Suppressor macrophage treated with lipopolysaccharide for 4 hours (primary cell): ENCODE results near the gene MELK.
"Not testable (repeated sequence)": the region's sequence is repeated elsewhere in the genome, so short reads cannot be mapped to it uniquely, and the experiment has no call there.

Source experiments
- DNase-seq: peaks from one replicate; pipeline ENCODE4 v3.0.0-alpha.2; 2020

The MELK gene

DNA sequence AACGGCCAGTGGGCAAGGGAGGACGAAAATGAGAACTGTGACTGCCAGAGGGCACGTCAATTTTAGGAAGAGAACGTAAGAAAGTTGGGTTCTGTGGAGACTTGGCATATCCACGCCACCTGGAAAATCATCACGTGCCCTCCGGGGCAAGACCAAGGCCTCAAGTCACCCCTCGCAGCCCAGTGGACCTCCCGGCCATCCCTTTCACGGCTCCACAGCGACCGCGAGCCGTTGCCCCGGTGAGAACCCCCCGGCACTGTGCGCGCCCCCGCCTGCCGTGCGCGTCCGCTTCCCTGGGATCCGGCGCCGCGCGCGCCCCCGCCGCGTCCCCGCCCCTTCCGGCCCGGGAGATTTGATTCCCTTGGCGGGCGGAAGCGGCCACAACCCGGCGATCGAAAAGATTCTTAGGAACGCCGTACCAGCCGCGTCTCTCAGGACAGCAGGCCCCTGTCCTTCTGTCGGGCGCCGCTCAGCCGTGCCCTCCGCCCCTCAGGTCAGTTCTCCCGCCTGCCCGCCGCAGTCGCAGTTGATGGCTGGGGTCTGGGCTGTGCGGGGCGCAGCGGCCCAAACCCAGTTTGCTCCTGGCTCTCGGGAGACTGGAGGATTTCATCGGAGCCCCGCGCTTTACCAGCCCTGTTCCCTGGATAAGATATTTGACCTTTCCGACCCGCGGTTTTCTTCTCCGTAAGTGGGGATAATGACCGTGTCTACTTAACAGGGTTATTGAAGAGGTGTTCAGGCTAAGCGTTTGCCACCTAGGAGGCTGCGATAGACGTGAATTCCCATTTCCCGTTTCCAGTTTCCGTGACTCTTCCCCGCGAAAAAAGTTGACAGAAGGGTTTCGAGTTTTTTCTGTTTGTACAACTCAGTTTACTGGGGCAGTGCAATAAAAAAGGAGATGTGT lies at the start of gene MELK:
TSS of gene MELK (plus strand) at position 381 of the 904 bp plus-strand sequence. CDS start 8,787 bp downstream, outside the sequence.
- peak; percentile 86 for DNase-seq

DNA sequence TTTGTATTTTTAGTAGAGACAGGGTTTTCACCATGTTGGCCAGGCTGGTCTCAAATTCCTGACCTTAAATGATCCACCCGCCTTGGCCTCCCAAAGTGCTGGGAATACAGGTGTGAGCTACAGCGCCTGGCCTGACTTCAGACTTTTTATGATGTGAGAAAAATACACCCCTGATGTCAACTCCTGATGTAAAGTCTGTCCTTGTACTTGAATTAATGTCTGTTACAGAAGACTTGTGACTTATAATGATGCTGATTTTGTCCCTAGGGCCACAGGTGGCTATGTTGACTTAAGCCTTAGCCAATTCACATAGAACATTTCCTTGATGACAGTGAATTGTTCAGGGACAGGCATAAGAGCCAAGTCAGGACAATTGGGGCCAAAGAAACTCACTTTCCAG lies 42.5 kb upstream of the MELK start:
- no peak for DNase-seq

DNA sequence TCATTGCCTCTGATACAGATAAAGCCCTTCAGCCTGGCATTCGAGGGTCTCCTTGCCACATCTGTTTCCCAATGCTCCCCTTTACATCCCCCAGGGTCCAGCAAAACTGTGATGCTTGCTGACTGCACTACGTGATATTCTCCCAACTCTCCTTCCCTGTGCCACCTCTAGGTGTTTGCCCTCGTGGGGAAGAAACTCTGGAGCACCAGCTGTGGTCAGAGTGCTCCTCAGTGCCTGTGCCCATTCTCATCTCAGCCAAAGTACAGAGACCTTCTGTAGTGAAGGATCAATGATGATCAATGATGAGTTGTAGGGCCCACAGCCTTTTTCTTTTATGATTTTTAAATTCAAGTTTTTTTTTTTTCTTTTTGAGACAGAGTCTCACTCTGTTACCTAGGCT lies 40.3 kb upstream of the MELK start:
- DNase-seq, result no peak

DNA sequence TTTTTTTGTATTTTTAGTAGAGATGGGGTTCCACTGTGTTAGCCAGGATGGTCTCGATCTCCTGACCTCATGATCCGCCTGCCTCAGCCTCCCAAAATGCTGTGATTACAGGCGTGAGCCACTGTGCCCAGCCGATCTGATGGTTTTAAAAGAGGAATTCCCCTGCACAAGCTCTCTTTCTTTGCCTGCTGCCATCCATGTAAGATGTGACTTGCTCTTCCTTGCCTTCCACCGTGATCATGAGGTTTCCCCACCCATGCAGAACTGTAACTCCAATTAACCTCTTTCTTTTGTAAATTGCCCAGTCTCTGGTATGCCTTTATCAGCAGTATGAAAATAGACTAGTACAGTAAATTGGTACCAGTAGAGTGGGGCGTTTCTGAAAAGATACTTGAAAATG lies 39.0 kb upstream of the MELK start:
- DNase-seq, result not testable (repeated sequence)

DNA sequence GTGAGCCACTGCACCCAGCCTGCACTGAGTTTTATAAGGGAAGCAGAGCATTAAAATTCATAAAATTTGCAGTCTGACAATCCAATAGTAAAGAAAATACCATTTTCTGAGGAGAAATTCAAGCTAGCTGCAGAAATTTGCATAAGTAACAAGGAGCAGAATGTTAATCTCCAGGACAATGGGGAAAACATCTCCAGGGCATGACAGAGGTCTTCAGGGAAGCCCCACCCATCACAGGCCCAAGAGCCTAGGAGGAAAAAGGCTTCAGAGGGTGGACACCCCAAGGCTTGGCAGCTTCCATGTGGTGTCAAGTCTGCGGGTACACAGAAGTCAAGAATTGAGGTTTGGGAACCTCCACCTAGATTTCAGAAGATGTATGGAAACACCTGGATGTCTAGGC lies 37.6 kb upstream of the MELK start:
- DNase-seq, result no peak

DNA sequence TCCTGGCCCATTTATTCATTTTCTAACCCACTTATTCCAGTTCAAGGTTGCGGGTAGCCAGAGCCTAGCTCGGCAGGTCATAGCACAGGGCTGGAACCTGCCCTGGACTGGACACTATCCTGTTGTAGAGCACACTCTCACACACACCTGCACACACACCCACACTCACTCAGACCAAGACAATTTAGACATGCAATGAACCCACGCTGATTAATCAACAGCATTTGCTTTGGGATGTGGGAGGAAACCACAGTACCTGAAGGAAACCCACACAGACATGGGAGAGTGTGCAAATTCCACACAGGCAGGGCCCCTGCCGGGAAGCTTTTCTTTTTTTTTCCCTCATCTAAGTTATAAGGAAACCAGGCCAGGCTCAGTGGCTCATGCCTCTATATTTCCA lies 34.8 kb upstream of the MELK start:
- no peak for DNase-seq

DNA sequence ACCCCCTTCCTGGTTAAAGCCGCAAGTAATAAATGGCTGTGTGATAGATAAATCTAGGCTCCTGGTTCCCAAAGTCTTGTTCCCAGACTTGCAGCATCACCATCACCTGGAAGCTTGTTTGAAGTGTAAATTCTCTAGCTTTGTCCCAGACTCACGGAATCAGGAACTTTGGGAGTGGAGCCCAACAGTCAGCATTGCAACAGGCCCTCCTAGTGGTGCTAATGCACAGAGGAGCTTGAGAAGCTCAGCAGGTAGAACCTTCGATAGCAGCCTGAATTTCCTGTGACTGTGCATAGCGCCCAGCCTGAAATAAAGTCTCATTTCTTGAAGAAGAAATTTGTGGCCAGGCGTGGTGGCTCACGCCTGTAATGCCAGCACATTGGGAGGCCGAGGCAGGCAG lies 30.3 kb upstream of the MELK start:
- DNase-seq, result no peak

DNA sequence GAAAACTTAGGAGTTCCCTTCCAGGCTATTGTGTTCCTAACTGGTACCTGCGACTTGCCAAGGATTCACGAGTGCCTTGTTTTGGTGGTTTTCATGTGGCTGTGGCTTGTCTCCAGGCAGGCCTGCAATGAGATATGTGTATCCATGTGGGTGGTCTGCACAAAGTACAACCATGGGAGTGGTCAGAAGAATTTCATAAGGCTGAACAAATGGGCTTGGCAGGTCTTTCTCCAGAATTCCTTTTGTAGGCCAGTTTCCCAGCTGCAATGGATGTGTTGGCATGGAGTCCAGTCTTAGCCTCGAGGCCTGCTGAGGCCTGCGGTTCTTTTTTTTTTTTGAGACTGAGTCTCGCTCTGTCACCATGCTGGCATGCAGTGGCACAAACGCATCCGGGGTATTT lies 28.8 kb upstream of the MELK start:
- DNase-seq, result no peak

DNA sequence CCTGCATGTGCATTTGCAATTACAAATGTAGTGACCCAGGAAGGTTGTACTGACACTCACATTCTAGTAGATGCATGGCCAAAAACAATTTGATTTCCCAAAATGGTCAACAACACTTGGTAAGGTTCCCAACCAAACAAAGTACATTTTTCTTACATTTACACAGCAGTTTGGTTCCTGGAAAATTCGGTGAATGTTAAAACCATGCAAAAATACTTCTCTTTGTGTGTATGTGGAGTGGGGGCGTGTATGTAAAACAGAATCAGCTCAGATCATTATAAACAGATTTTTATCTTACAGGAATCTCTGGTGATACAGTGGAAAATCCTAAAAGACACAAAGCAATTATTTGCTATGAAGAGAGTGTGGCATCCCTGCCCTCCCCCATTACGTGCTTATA lies 25.1 kb upstream of the MELK start:
- no peak for DNase-seq

DNA sequence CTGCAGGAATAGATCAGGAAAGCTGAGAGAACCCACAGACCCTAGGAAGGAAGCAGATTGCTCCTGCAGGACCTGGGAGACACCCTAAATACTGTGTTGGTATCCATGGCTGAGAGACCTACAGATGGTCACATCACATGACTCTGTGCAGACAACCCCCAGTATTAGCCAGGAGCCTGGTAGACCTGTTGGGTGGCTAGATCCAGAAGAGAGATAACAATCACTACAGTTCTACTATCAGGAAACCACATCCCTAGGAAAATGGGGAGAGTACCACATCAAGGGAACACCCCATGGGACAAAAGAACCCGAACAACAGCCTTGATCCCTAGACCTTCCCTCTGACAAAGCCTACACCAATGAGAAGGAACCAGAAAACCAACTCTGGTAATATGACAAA lies 24.2 kb upstream of the MELK start:
- DNase-seq, result no peak

DNA sequence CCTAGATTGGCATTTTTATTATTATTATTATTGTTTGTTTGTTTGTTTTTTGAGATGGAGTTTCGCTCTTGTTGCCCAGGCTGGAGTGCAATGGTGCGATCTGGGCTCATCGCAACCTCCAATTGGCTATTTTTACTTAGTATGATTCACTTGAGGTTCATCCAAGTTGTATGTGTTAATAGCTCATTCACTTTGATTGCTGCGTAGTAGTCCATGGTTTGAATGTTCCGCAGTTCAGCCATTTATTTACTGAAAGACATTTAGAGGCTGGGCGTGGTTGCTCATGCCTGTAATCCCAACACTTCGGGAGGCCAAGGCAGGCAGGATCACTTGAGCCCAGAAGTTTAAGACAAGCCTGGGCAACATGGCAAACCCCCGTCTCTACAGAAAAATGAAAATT lies 22.6 kb upstream of the MELK start:
- DNase-seq, result no peak

DNA sequence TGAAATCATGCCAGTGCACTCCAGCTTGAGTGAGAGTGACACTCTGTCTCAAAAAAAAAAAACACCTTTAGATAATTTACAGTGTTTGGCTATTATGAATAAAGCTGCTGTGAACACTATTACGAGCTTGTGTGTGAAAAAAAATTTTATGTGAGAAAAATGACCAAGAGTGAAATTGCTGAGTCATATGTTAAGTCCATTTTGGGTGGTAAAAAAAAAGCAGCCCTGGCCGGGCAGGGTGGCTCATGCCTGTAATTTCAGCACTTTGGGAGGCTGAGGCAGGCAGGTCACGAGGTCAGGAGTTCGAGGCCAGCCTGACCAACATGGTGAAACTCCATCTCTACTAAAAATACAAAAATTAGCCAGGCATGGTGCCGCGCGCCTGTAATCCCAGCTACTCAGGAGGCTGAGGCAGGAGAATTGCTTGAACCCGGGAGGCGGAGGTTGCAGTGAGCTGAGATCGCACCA lies 22.0 kb upstream of the MELK start:
- not testable (repeated sequence) for DNase-seq

DNA sequence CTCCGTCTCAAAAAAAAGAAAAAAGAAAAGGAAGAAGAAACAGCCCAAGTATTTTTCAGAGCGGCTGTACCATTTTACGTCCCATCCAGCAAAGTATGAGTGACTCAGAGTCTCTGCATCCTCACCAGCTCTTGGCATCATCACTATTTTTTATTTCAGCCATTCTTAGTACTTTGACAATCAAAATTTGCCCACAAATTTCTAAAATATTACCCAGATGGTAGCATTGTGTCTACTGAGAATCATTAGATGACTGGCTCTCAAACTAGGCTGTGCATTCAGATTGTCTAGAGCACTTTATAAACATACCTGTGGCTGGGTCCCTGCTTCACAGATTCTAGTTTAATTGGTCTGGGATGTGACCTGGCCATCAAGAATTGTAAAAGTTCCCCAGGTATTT lies 21.6 kb upstream of the MELK start:
- no peak for DNase-seq

DNA sequence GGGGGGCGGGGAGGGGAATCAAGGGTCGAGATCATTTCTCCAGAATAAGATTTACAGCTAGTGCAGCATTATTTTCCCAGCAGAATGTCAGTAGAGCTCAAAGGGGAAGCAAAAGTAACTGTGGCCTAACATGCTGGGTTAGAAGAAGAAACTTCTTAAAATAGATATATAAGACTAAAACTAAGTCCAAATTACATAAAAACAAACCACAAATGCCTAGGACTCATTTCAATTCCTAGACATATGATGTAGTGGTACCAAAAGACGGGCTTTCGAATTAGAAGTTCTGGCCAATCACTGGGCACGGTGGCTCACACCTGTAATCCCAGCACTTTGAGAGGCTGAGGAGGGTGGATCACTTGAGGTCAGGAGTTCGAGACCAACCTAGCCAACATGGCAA lies 20.8 kb upstream of the MELK start:
- peak; percentile 35 for DNase-seq

DNA sequence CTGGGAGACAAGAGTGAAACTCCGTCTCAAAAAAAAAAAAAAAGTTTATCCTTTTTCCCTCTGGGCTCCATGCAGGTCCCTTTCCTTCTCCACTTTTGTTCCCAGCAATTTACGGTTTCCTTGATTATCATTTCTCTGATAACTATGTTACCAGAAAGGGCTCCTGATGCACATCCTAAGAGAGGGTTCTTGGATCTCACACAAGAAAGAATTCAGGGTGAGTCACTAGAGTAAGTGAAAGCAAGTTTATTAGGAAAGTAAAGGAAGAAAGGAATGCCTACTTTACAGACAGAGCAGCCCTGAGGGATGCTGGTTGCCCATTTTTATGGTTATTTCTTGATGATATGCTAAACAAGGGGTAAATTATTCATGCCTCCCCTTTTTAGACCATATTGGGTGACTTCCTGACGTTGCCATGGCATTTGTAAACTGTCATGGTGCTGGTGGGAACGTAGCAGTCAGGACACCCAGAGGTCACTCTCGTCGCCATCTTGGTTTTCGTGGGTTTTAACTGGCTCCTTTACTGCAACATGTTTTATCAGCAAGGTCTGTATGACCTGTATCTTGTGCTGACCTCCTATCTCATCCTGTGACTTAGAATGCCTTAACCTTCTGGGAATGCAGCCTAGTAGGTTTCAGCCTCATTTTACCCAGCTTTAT lies 13.5 kb upstream of the MELK start:
- DNase-seq, result no peak

DNA sequence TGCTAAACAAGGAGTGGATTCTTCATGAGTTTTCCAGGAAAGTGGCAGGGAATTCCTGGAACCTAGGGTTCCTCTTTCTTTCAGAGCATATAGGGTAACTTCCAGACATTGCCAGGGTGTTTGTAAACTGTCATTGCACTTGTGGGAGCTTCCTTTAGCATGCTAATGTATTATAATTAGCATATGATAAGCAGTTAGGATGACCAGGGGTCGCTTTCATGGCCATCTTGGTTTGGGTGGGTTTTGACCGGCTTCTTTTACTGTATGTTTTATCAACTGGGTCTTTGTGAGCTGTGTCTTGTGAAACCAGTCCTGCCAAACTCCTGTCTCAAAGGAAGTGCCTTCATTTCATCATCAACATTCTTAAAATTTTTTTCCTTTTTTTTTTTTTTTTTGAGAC lies 11.9 kb upstream of the MELK start:
- DNase-seq, result peak; percentile 23

DNA sequence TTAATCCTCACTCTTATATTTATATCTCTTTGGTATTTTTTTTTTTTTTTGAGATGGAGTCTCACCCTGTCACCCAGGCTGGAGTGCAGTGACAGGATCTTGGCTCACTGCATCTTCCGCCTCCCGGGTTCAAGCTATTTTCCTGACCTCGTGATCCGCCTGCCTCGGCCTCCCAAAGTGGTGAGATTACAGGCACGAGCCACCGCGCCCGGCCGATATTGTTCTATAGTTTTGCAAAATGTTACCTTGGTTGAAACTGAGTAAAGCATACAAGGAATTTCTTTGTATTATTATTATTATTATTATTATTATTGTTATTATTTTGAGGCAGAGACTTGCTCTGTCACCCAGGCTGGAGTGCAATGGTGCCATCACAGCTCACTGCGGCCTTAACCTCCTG lies 9.9 kb upstream of the MELK start:
- not testable (repeated sequence) for DNase-seq

DNA sequence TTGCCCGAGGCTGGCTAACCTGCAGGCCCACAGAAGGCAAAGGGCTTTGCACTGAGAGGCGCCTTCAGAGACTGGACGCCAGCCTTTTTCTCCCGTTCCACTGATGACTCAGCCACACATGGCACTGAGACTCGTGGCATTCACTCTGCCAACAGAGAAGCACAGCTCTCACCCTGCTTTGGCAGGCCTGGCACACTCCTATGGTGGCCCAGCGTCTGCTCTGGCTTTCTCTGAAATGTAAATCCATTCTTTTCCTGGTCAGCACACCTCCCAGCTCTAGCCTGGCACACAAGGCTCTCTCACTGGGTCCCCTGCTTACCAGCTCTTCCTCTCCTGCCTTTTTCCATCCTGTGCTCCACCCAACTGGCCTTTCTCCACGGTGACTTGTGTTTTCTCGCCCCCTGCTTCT lies 5.9 kb upstream of the MELK start:
- no peak for DNase-seq

DNA sequence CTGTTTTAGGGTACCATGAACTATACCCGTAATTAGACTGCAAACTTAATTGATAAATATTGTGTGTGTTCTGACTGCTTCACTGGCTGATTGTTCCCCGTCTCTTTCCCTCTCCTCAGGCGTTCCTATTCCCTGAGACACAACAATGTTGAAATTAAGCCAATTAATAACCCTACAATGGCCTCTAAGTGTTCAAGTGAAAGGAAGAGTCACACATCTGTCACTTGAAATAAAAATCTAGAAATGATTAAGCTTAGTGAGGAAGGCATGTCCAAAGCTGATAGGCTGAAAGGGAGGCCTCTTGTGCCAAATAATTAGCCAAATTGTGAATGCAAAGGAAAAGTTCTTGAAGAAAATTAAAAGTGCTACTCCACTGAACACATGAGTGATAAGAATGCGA lies 4.0 kb upstream of the MELK start:
- not testable (repeated sequence) for DNase-seq

DNA sequence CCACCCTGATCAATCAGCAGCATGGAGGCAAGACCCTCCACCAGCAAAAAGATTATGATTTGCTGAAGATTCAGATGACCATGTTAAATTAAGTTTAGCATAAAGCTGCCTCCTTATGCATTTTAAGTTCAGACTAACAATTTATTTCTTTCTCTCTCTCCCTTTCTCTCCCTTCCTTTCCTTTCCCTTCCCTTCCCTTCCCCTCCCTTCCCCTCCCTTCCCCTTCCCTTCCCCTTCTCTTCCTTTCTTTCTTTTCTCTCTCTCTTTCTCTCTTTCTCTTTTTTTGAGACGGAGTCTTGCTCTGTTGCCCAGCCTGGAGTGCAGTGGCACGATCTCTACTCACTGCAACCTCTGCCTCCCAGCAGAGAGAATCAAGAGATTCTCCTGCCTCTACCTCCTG lies 1.4 kb upstream of the MELK start:
- DNase-seq, result no peak

DNA sequence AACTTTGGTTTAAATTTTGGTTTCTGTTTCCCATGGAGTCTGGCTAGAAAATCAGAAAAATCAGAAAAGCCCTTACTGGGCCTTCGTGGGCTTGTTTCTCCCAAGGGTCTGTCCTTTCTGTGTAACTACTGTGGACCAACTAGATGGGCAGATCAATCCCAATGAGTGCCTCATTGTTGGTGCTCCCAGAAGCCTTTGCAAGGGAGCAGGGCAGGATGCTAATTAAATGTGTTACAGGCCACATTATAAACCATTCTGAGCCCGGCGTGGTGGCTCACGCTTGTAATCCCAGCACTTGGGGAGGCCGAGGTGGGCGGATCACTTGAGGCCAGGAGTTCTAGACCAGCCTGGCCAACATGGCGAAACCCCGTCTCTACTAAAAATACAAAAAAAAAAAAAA lies 1.4 kb downstream of the MELK start:
- DNase-seq, result not testable (repeated sequence)

DNA sequence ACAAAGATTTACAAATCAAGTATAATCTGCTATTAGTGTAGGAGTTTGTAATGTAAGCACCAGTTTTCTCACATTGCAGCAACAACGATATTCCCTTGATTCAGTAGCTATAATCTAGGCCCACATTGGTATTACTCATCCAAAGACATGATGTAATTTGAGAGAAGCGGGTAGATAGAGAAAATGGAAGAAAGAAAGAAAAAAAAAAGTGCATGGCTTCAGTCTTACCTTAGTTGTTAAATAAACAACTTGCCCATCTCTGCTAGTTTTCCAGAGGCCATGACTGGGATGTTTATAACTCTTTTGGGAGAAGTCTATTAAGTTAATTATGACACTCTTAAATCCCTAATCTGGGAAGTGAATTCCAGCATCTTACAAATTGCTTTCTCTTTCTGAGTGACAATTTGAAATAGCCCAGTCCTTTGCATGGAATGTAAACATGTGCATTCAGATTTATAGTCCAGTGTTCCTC lies 2.8 kb downstream of the MELK start:
- peak; percentile 54 for DNase-seq

DNA sequence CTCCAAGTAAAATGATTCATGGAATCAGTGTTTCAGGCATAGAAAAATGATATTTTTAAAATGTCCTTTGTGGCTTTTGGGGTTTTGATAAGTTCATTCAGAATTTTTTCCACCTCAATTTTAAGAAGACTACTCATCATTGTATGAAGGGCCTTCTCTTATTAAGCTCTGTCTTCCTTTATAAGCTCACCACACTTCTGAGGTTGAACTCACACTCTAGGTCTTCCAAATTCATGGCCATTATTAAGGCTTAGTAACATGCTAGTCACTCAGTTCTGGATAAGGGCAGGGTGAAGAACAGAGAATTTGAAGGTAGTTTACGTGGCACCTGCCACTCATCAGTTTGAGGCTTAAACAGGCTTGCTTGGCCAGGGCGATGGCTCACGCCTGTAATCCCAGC lies 4.2 kb downstream of the MELK start:
- no peak for DNase-seq
